8988T (cell line): Measurements from ENCODE around the gene DNAJA4.

Experiments used
- DNase-seq: peaks from one replicate; pipeline ENCODE4 v3.0.0; 2011

Gene DNAJA4

GRCh38 chr15:78282324-78282723, 18.0 kb downstream of the DNAJA4 start:
- DNase-seq = no peak

DNA sequence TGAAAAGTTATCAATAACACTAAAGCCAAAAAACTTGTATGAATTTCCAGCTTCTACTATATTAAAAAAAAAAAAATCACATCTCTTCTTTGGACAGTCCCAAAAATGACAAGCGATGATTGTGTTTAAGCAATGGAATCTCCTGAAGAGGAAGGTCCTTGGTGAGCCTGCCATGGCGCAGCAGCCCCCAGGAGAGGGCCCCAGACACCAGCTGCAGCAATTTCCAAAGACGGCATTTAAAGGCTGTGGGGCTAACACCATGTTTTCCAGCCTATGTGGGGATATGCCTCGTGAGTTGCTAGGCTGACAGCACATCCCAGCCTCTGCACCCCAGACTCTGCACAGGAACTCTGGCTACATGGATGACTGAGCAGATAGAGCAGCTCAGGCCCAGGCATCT, 20.4 kb downstream of the DNAJA4 start:
- no peak for DNase-seq

- DNase-seq = no peak
Measured at GRCh38 chr15:78290222-78290621, 25.9 kb downstream of the DNAJA4 start.

GRCh38 chr15:78291052-78291451, 26.7 kb downstream of the DNAJA4 start:
- DNase-seq = no peak

- no peak for DNase-seq
Measured at GRCh38 chr15:78291698-78292097, 27.3 kb downstream of the DNAJA4 start.

GRCh38 chr15:78292219-78292618, 27.9 kb downstream of the DNAJA4 start:
- DNase-seq = no peak

DNA sequence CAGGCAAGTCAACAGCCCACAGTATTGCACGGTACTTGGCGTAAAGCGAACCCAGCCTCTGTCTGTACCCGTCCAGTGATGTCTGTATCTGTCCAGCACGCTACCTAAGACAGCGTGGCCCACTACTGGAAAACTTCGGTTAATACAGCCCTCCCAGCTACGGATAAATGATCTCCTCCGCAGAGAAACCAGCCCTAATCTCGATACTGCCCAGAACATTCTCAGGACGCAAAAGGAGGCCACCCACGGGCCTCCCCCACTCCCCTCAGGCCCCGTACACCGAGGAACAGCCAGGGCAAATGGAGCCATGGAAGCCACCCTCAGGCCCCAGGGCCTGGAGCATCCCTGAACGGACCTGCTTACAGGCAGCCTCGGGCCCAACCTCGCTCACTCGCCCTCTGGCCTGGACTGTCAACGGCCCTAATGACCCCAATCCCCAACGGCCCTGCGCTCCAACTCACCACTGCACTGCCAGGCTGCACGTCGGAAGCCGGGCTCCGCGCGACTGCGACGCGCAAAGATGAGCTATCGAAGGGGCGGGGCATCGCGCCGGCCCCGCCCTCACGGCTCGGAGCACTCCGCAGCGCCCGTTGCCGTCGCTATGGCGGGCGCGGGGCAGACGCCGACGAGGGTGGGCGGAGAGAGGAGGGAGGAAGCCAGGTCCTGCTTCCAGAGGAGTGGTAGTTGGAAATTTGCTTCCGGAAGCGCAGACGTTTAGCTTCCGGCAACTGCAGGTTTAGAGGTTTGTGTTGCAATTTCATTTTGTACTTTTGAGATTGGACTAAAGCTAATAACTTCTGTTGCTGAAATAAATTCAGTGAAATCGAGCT, 35.0 kb downstream of the DNAJA4 start, which contains the start of gene SKIC8:
SKIC8 (minus strand) TSS at position 509 of the 830 bp plus-strand sequence. CDS start 3,923 bp downstream, outside the sequence.
- peak; percentile 72 for DNase-seq

DNA sequence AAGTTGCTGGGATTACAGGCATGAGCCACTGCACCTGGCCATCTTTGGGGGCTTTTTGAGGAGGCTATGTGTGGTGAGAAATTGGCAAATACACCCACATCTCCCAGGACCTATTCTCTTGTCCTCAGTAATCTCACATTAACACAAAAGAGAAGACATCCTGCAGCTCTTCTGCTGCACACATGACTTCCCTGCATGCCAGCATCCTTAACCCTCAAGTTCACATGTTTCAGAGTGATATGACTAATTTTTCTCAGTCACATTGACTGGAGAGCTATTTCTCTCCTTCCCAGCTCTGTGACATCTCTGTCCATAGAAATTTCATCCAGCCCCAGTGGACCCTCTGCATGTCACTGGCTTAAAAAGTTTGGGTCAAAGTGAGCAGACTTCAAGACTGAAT, 37.0 kb downstream of the DNAJA4 start:
- DNase-seq = no peak

GRCh38 chr15:78301828-78302227, 37.5 kb downstream of the DNAJA4 start:
- DNase-seq = no peak

- DNase-seq = no peak
Measured at GRCh38 chr15:78302579-78303312, 38.4 kb downstream of the DNAJA4 start.

- DNase-seq = no peak
Measured at GRCh38 chr15:78304216-78305066, 40.1 kb downstream of the DNAJA4 start.

DNA sequence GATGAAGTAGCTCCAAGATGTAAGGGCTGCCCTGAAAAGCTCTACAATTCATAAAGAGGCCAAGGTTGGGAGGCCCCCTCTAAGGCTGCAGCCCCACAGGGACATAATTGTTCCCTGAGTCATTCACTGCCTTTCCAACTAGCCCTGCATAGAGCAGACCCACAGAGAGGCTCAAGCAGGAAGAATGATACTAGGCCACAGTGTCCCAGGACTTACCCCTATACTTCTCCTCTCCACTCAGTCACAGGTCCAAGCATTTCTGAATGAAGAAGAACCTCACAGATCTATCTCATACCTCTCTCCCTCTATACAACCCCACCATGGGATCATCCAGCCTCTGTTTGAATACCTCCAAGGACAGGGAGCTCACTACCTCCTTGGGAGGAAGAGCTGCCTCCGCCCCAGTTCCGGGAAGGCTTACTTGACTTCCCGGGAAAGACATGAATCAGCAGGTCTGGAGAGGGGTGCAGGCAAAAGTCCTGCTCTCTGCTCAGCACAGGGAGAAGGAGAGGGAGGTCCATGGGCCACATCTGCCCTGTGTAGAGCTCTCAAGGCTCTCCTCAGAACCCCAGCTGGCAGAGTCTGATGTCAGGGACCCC, 41.9 kb downstream of the DNAJA4 start:
- no peak for DNase-seq

GRCh38 chr15:78307976-78308375, 43.6 kb downstream of the DNAJA4 start:
- no peak for DNase-seq

- peak; percentile 50 for DNase-seq
Measured at GRCh38 chr15:78308422-78309032, 44.2 kb downstream of the DNAJA4 start.

DNA sequence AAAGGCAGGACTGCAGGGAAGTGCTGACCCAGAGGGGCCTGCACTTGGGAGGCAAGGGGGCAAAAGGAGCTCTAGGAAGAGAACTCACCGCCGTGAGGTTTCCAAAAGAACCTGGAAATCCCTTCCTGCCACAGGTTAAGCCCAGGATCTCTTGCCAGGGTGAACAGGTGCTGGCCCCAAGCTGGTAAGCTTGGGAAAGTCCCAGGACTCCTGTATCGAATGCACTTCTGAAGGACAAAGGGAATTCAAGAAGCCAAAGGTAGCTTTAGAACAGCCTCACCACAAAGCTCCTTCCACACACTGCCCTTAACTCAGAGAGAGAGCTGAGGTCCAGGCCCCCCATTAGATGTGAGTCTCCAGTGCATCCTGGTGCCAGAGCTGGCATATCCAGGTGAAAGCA, 46.9 kb downstream of the DNAJA4 start:
- DNase-seq = no peak

DNA sequence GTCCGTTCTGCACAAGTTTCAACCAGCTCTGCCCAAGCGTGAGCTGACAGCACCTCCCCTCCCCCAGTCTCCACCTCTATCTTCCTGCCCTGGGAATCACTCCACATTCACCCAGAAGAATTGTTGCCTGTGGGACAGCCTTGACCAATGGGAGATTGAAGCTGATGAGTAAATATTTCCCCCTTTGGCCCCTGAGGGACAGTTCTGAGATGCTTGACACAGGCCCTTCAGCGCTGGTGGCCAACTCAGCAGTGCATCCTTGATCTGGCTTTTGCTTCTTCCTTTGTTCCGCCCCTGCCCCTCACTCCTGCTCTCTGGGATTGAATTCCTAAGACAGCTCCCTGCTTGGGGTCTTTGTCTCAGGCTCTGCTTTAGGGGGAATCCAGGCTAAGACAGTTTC, 48.2 kb downstream of the DNAJA4 start:
- no peak for DNase-seq

GRCh38 chr15:78312957-78313356, 48.6 kb downstream of the DNAJA4 start:
- DNase-seq = no peak

DNA sequence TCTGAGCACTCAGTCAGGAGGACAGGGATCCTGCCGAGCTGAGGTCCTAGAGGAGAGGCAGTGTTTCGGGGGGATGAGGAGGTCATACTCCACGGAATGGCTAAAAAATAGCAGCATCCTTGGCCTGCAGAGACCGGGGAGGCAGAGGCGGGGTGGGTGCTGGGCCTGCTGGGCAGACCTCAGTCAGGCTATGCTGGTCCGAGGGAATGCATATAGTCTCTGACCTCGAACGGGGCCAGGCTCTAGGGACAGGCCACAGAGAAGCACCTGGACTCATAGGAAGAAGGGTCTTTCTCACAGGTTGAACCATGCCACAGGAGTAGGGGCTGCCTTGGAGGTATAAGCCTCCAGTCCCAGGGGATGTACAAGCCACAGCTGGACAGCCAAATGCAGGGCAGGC, 49.0 kb downstream of the DNAJA4 start:
- DNase-seq = no peak

- no peak for DNase-seq
Measured at GRCh38 chr15:78314181-78314581, 49.8 kb downstream of the DNAJA4 start.

DNA sequence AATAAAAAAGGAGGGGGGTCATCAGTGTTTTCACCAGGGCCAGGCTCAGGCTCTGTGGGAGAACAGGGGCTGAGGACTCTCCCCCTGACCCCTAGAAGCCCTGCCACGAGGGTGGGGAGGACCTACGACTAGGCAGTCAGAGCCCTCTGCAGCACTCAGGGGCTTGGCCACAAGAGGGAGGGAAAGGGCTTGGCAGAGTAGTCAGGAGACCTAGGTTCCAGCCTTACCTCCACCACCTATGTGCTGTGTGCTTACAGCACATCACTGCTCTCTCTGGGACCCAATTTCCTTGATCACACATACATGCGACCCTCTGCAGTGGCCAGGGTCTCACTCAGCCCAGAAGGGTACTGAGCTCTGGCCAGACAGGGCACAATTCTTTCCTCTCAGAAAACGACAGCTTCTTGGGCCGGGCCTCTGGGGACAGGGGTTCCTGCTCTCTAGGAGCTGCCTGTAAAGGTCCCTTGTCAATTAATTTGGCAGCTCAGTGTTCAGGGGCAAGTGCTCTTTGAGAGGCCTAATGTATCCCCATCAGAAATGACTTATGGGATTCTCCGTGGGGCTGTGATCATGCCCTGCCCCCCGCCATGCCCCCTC, 51.4 kb downstream of the DNAJA4 start:
- DNase-seq = peak; percentile 44

GRCh38 chr15:78316283-78317083, 52.1 kb downstream of the DNAJA4 start:
- DNase-seq = no peak
